Stomach (tissue), 9 donors: Measurements from ENCODE around the gene TWIST1. TPM values are rescaled to one million over a fixed set of nuclear protein-coding genes. Genes with fewer than 3 reads are reported as not detected.

Source experiments
- DNase-seq, 2 donors: peaks; one replicate each; pipeline versions ENCODE4 v3.0.0 to v3.0.0-alpha.2; 2013 to 2019
- H3K27ac ChIP-seq, 5 donors: fragments of 200-600 bp in 4 of 5; sonication (generic) in 4 of 5; one replicate each; pipeline ENCODE4 v1.5.1; 2013 to 2019; ENCODE audit warnings: mild to moderate bottlenecking in 1 of 5, moderate library complexity in 1 of 5
- H3K27me3 ChIP-seq, 3 donors: fragments of 200-600 bp; sonication (generic); one replicate each; pipeline ENCODE4 v1.5.1; 2017 to 2019; ENCODE audit warnings: mixed run types in 1 of 3
- H3K36me3 ChIP-seq, 4 donors: fragments of 200-600 bp; sonication (generic); 1 replicate in 3 of 4; 2 replicates in 1 of 4; pipeline ENCODE4 v1.5.1; 2016 to 2019
- H3K4me1 ChIP-seq, 4 donors: fragments of 200-600 bp; sonication (generic); one replicate each; pipeline ENCODE4 v1.5.1; 2016 to 2019
- H3K4me3 ChIP-seq, 4 donors: fragments of 200-600 bp; sonication (generic) in 3 of 4; one replicate each; pipeline ENCODE4 v1.5.1; 2016 to 2019; ENCODE audit warnings: mild to moderate bottlenecking in 1 of 4
- H3K9me3 ChIP-seq, 4 donors: fragments of 200-600 bp; sonication (generic); one replicate each; pipeline ENCODE4 v1.5.1; 2016 to 2019
- CTCF ChIP-seq, 7 experiments: fragments of 450-650 bp in 4 of 7; fragments of 200-600 bp in 3 of 7; sonication (generic) in 3 of 7; IDR thresholded peaks; one replicate each; pipeline ENCODE4 v1.5.1; 2016 to 2019; ENCODE audit warnings: antibody characterized with exemption in 7 of 7, control low read depth in 2 of 7, mild to moderate bottlenecking in 1 of 7
- EP300 ChIP-seq: sonication (generic); formaldehyde crosslinking; IDR thresholded peaks from one replicate; pipeline ENCODE4 v1.6.1; 2017; ENCODE audit warnings: antibody characterized with exemption
- POLR2A ChIP-seq, 4 donors: fragments of 450-650 bp; IDR thresholded peaks; one replicate each; pipeline ENCODE4 v1.6.1; 2016; ENCODE audit warnings: antibody characterized with exemption in 4 of 4, control low read depth in 2 of 4, mild to moderate bottlenecking in 1 of 4, moderate library complexity in 1 of 4
- POLR2AphosphoS5 ChIP-seq, 3 donors: sonication (generic); formaldehyde crosslinking; IDR thresholded peaks; one replicate each; pipeline ENCODE4 v1.6.1; 2016; ENCODE audit warnings: antibody characterized with exemption in 3 of 3
- WGBS, 5 donors: extraction: QIAGEN DNeasy Blood & Tissue Kit in 3 of 5; methylation state at CpG; one replicate each; pipeline versions ENCODE4 v1.1.5 to v1.1.7; 2013 to 2018; 5-methylcytosine and 5-hydroxymethylcytosine counted together
- intact Hi-C: fragments of 100-400 bp; cut with DNase I; formaldehyde crosslinking; loops from one replicate; pipeline ENCODE4 v1.15.1; 2023; ENCODE audit warnings: low total_unique reads
- polyA plus RNA-seq, 3 donors: library from polyadenylated mRNA; stranded (reverse); fragments of 200-250 nt; gene quantifications; one replicate each; pipeline ENCODE4 v1.2.3, GENCODE V29; 2013
- total RNA-seq, 5 donors: library from RNA; depleted of rRNA; stranded (reverse); fragments of >200 nt; gene quantifications; one replicate each; pipeline versions ENCODE4 v1.1.0 to v1.2.3, GENCODE V29; 2014 to 2016
- donor health status: healthy with polysubstance abuse.
- donor health status: Bipolar disorder and iron deficiency.
- donor health status: healthy.

The TWIST1 gene
- total and polyA plus RNA-seq, 8 donors: 0.58 to 169 (median 4.6) TPM; not detected in 1

- no peaks in the 10 kb centered on the region for H3K36me3 ChIP-seq
- TF ChIP-seq POLR2AphosphoS5 (IDR thresholded peaks at IDR 0.05): no peak
- TF ChIP-seq POLR2A (IDR thresholded peaks at IDR 0.05): no peak
- TF ChIP-seq EP300: no peak
- H3K27me3 ChIP-seq: peaks cover 0 to 88% (median 42%) of the 10 kb centered on the region in 3 donors
- peaks cover 4 to 26% (median 22%) of the 10 kb centered on the region in 4 donors for H3K4me1 ChIP-seq
- WGBS, 5 donors: 39 to 60% (median 51%) methylated on average over 4 of the region's 4 CpGs
- peaks cover 0 to 4% (median 0%) of the 10 kb centered on the region in 4 donors for H3K9me3 ChIP-seq
- no peak overlapping the region for H3K27ac ChIP-seq
- DNase-seq: no peak
- no peak overlapping the region for H3K4me3 ChIP-seq
- intact Hi-C loops: no loop called here
Measured at GRCh38 chr7:19104811-19105210, 12.6 kb downstream of the TWIST1 start.

GRCh38 chr7:19102884-19103283 lies 14.6 kb downstream of the TWIST1 start:
- Histone ChIP-seq H3K9me3 (peaks cover 0 to 4% (median 0%) of the 10 kb centered on the region in 4 donors), H3K27me3 (peaks cover 0 to 69% (median 23%) of the 10 kb centered on the region in 3 donors), H3K4me1 (peaks cover 0 to 21% (median 20%) of the 10 kb centered on the region in 4 donors), H3K36me3 (no peaks in the 10 kb centered on the region), H3K27ac (no peak overlapping the region), H3K4me3 (no peak overlapping the region)
- 67 to 87% (median 75%) methylated on average over 4 of the region's 4 CpGs for WGBS, 5 donors
- DNase-seq: no peak
- intact Hi-C loops: no loop called here
- TF ChIP-seq CTCF (IDR thresholded peaks at IDR 0.05) (no peak), EP300 (no peak), POLR2AphosphoS5 (IDR thresholded peaks at IDR 0.05) (no peak), POLR2A (IDR thresholded peaks at IDR 0.05) (no peak)

- intact Hi-C loops: no loop called here
- H3K27ac ChIP-seq: no peak overlapping the region
- no peak for DNase-seq
- peaks cover 0 to 59% (median 13%) of the 10 kb centered on the region in 3 donors for H3K27me3 ChIP-seq
- 56 to 77% (median 64%) methylated on average over 2 of the region's 2 CpGs for WGBS, 5 donors
- no peaks in the 10 kb centered on the region for H3K36me3 ChIP-seq
- TF ChIP-seq CTCF (IDR thresholded peaks at IDR 0.05) (no peak), POLR2AphosphoS5 (IDR thresholded peaks at IDR 0.05) (no peak), EP300 (no peak), POLR2A (IDR thresholded peaks at IDR 0.05) (no peak)
- H3K4me3 ChIP-seq: no peak overlapping the region
- peaks cover 0 to 11% (median 11%) of the 10 kb centered on the region in 4 donors for H3K4me1 ChIP-seq
- H3K9me3 ChIP-seq: peaks cover 0 to 4% (median 0%) of the 10 kb centered on the region in 4 donors
Measured at GRCh38 chr7:19101909-19102308, 15.5 kb downstream of the TWIST1 start.

- 63 to 87% (median 71%) methylated on average over 1 of the region's 1 CpG for WGBS, 5 donors
- Histone ChIP-seq H3K27me3 (peaks cover 0 to 55% (median 9%) of the 10 kb centered on the region in 3 donors), H3K4me1 (peaks cover 0 to 7% (median 7%) of the 10 kb centered on the region in 4 donors), H3K36me3 (no peaks in the 10 kb centered on the region), H3K4me3 (no peak overlapping the region), H3K27ac (no peak overlapping the region), H3K9me3 (peaks cover 0 to 4% (median 0%) of the 10 kb centered on the region in 4 donors)
- DNase-seq: no peak
- intact Hi-C loops: no loop called here
- TF ChIP-seq POLR2A (IDR thresholded peaks at IDR 0.05): no peak
- TF ChIP-seq POLR2AphosphoS5 (IDR thresholded peaks at IDR 0.05): no peak
- no peak for TF ChIP-seq EP300
Measured at GRCh38 chr7:19101472-19101871, 16.0 kb downstream of the TWIST1 start.

GRCh38 chr7:19099924-19100323 lies 17.5 kb downstream of the TWIST1 start:
- intact Hi-C loops: no loop called here
- Histone ChIP-seq H3K4me3 (no peak overlapping the region), H3K4me1 (no peaks in the 10 kb centered on the region), H3K9me3 (no peaks in the 10 kb centered on the region), H3K27ac (no peak overlapping the region), H3K36me3 (no peaks in the 10 kb centered on the region), H3K27me3 (peaks cover 0 to 40% (median 0%) of the 10 kb centered on the region in 3 donors)
- TF ChIP-seq EP300 (no peak), CTCF (IDR thresholded peaks at IDR 0.05) (no peak), POLR2A (IDR thresholded peaks at IDR 0.05) (no peak), POLR2AphosphoS5 (IDR thresholded peaks at IDR 0.05) (no peak)
- DNase-seq: no peak
- WGBS, 5 donors: 54 to 73% (median 66%) methylated on average over 2 of the region's 2 CpGs
